ENCODE measurements around the gene NRIP3. TPM values are rescaled to one million over a fixed set of nuclear protein-coding genes. Genes with fewer than 3 reads are reported as not detected.
"Not testable (repeated sequence)": the region's sequence is repeated elsewhere in the genome, so short reads cannot be mapped to it uniquely, and the experiment has no call there.

NRIP3 gene
- total and polyA plus RNA-seq, 8 donors: 1.1 to 4.8 (median 2.7) TPM

DNA sequence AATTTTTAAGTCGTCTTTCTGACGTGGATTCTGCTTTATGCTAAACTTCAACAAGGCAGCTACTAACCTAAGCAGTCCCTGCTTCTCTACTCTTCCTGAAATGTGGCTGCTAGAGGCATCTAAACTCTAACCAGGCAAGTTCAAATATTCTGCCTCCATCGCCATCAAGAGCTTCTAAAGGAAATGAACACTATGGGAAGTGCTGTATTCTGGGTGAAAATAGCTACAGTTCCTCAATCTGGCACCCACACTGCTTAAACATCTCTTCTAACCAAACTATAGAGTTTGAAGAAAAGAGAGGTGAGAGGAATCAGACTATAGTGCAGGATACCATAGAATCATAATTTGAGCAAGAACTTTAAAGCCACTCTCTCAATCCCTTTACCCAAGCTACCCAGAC lies 6.3 kb downstream of the NRIP3 start:
- Histone ChIP-seq H3K4me1 (peaks cover 0 to 9% of the 10 kb centered on the region in 2 donors), H3K9me3 (no peaks in the 10 kb centered on the region), H3K27ac (no peak overlapping the region), H3K27me3 (peaks cover 11 to 21% of the 10 kb centered on the region in 2 donors), H3K4me3 (no peak overlapping the region), H3K36me3 (no peaks in the 10 kb centered on the region)
- TF ChIP-seq, protein P1, sequence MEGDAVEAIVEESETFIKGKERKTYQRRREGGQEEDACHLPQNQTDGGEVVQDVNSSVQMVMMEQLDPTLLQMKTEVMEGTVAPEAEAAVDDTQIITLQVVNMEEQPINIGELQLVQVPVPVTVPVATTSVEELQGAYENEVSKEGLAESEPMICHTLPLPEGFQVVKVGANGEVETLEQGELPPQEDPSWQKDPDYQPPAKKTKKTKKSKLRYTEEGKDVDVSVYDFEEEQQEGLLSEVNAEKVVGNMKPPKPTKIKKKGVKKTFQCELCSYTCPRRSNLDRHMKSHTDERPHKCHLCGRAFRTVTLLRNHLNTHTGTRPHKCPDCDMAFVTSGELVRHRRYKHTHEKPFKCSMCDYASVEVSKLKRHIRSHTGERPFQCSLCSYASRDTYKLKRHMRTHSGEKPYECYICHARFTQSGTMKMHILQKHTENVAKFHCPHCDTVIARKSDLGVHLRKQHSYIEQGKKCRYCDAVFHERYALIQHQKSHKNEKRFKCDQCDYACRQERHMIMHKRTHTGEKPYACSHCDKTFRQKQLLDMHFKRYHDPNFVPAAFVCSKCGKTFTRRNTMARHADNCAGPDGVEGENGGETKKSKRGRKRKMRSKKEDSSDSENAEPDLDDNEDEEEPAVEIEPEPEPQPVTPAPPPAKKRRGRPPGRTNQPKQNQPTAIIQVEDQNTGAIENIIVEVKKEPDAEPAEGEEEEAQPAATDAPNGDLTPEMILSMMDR (IDR thresholded peaks at IDR 0.05): no peak
- ATAC-seq (no peak), DNase-seq (no peak)
- intact Hi-C loops (cut with DNase I): no loop called here

- no peak for ATAC-seq
Measured at GRCh38 chr11:8989453-8989852, 14.3 kb downstream of the NRIP3 start.

GRCh38 chr11:8988329-8989234 lies 15.2 kb downstream of the NRIP3 start:
- H3K4me1 ChIP-seq: peaks cover 0 to 2% of the 10 kb centered on the region in 2 donors
- H3K9me3 ChIP-seq: no peaks in the 10 kb centered on the region
- intact Hi-C loops (cut with DNase I): no loop called here
- no peaks in the 10 kb centered on the region for H3K36me3 ChIP-seq
- ATAC-seq (peak; percentile 26), DNase-seq (no peak)
- TF ChIP-seq, protein P1 (IDR thresholded peaks at IDR 0.05): no peak
- H3K4me3 ChIP-seq: no peak overlapping the region
- H3K27ac ChIP-seq: no peak overlapping the region
- no peaks in the 10 kb centered on the region for H3K27me3 ChIP-seq

More at GRCh38 chr11:8989453-8989852, 14.3 kb downstream of the NRIP3 start:
- no peak overlapping the region for H3K4me3 ChIP-seq
- TF ChIP-seq, protein P1 (IDR thresholded peaks at IDR 0.05): no peak
- intact Hi-C loops (cut with DNase I): no loop called here
- H3K36me3 ChIP-seq: no peaks in the 10 kb centered on the region
- no peaks in the 10 kb centered on the region for H3K9me3 ChIP-seq
- H3K4me1 ChIP-seq: peaks cover 0 to 2% of the 10 kb centered on the region in 2 donors
- H3K27ac ChIP-seq: no peak overlapping the region
- no peak for DNase-seq
- H3K27me3 ChIP-seq: no peaks in the 10 kb centered on the region

DNA sequence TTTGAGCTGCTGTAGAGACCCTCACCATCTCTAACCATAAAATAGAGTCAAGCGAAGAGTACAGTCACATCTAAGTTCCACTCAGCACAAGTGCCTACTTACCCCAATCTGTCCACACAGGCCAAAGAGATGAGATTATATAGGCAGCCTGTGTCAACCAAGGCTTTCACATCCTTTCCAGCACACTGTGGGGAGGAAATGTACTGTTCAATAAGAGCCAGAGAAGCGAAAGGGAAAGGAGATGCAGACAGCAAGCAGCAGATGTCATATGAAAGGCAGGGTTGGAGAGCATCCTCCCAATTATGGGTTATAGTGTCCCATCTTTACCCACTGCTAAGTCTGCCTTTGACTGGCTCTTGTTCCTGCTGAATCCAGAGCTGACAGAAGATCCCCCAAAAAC lies 16.4 kb downstream of the NRIP3 start:
- H3K27me3 ChIP-seq: no peaks in the 10 kb centered on the region
- intact Hi-C loops (cut with DNase I): no loop called here
- peaks cover 0 to 2% of the 10 kb centered on the region in 2 donors for H3K4me1 ChIP-seq
- ATAC-seq: no peak
- H3K4me3 ChIP-seq: no peak overlapping the region
- H3K9me3 ChIP-seq: no peaks in the 10 kb centered on the region
- no peak overlapping the region for H3K27ac ChIP-seq
- TF ChIP-seq, protein P1 (IDR thresholded peaks at IDR 0.05): no peak
- no peaks in the 10 kb centered on the region for H3K36me3 ChIP-seq
- no peak for DNase-seq

DNA sequence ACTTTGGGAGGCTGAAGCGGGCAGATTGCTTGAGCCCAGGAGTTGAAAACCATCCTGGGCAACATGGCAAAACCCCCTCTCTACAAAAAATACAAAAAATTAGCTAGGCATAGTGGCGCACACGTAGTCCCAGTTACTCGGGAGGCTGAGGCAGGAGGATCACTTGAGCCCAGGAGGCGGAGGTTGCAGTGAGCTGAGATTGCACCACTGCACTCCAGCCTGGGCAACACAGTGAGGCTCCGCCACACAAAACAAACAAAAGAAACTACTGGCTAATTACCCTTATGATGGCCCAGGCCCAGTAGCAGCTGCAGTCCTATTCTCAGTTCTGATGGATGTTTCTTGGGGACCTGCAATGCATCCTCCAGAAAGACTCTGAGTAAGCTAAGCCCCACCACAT lies 17.0 kb downstream of the NRIP3 start:
- intact Hi-C loops (cut with DNase I); H3K4me3 ChIP-seq; H3K4me1 ChIP-seq; H3K36me3 ChIP-seq; H3K9me3 ChIP-seq; DNase-seq; H3K27ac ChIP-seq; H3K27me3 ChIP-seq; ATAC-seq: not testable (repeated sequence)
